Caki2 (cell line): ENCODE results near the gene SMIM14. TPM values are rescaled to one million over a fixed set of nuclear protein-coding genes. Genes with fewer than 3 reads are reported as not detected.
"Not testable (repeated sequence)": the region's sequence is repeated elsewhere in the genome, so short reads cannot be mapped to it uniquely, and the experiment has no call there.

ENCODE experiments used
- DNase-seq: peaks from one replicate; pipeline ENCODE4 v3.0.0-alpha.2; 2015; ENCODE audit warnings: low read depth
- in situ Hi-C: cut with HindIII; loops from 2 replicates; pipeline ENCODE4 v1.10.0; 2016; ENCODE audit warnings: low sequenced_read_pairs, low pct_unique_long_range_greater_than_20kb, mixed read lengths
- total RNA-seq: library from RNA; depleted of rRNA; stranded (reverse); fragments of >200 nt; shearing (Covaris generic); gene quantifications from 2 replicates; pipeline ENCODE4 v1.2.3, GENCODE V29; 2014; ENCODE audit warnings: low replicate concordance

Gene SMIM14
- total RNA-seq, 1 experiment from 2014 or later, result 97.2 TPM

GRCh38 chr4:39649639-39650265 is 11.1 kb upstream of the SMIM14 start:
- in situ Hi-C loops, result no loop called here
- DNase-seq, result no peak

DNA sequence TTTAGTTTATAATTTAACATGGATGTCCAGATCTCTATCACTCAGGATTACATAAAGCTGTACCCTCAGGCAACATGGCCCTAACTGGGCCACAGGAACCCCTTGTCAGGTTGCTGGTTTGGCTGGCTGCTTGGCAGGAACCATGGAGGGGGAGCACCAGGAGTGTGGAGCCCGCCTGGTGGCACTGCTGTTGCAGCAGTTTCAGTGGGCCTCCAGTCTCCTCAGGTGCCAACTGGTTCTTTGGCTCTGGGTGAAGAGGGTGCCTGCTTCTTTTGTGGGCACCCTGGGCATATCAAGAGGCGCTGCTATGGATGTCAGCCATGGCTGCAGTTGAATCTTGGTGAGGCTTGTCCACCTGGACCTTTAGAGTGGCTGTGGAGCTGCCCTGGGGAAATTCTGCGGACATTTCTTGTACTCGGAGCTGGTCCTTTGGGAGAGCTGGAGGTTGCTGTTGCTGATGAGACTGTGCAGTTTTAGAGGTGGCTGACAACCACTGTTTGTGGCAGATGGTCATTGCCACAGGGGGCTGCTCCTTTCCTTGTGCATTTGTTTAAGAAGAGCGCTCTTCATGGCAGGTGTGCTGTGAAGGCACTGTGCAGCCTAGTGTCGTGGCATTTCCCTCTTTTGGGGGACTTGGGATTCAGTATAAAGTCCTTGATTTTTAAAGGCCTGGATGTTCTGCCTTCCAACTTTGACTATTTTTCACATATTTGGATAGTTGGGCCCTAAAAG is 10.3 kb upstream of the SMIM14 start:
- in situ Hi-C loops, result no loop called here
- DNase-seq, result no peak

DNA sequence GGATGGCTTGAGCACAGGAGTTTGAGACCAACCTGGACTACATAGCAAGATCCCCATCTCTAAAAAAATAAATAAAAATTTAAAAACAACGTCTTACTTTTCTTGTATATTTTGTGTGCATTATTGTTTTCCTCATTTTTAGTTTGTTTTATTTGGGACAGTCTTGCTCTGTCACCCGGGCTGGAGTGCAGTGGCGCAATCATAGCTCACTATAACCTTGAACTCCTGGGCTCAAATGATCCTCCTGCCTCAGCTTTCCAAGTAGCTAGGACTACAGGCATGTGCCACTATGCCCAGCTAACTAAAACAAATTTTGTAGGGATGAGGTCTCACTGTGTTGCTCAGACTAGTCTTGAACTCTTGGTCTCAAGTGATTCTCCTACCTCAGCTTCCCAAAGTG is 9.5 kb upstream of the SMIM14 start:
- in situ Hi-C loops, result no loop called here
- no peak for DNase-seq

DNA sequence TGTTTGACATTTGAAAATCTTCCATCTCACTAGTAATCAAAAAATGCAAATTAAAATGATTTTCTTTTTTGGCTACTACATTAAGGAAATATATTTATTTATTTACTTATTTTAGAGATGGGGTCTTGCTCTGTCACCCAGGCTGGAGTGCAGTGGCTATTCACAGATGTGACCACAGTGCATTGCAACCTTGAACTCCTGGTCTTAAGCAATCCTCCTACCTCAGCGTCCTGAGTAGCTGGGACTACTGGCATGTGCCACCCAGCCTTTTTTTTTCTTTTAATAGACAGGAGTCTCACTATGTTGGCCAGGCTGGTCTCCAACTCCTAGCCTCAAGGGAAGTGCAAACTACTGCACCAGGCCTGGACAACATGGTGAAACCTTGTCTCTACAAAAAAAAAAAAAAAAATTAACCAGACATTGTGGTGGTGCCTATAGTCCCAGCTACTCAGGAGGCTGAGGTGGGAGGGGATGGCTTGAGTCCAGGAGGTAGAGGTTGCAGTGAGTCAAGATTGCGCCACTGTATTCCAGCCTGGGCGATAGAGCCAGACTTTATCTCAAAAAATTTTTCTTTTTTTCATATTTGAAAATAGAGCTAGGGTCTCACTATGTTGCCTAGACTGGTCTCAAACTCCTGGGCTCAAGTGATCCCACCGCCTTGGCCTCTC is 4.4 kb upstream of the SMIM14 start:
- no peak for DNase-seq
- in situ Hi-C loops, result no loop called here

- in situ Hi-C loops, result no loop called here
- DNase-seq, result no peak
Observed at GRCh38 chr4:39641451-39641850, 2.8 kb upstream of the SMIM14 start.

DNA sequence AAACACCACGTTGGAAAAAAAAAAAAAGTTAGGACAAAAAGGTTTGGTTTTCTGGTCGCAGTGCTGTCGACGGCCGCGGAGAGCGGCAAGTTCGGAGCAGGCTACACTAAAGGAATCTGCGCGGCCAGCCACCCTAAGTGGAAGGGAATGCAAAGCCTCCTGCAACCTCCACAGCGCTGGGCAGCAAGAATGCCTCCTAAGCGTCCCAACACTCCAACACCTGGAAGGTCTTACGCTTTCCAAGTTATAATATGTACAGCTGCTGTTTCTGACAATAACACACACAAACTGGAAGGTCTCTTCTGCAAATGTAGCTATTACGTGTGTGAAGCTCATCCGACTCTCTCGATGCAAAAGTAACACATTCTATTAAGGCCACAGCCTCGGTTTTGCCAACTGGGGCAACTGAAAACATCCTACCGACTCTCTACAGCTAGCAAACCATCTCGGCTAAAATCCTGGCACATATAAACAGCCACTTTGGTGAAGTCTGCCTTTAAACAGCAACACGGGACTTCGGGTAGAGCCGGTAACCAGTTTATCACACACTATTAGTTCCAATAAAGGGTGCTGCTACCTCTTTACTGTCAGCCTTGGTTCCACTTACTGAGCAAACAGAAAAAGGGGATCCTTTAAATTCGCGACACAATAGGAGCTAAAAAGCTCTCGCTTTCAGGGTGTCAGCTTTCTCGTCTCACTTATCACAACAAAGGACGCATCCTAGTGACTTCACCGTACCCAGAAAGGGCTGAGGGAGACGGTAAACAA is 895 bp downstream of the SMIM14 start:
- in situ Hi-C loops, result no loop called here
- peak; percentile 56 for DNase-seq

GRCh38 chr4:39637221-39637585 is 1.5 kb downstream of the SMIM14 start:
- in situ Hi-C loops, result no loop called here
- DNase-seq, result no peak

GRCh38 chr4:39636531-39637184 is 2.0 kb downstream of the SMIM14 start:
- DNase-seq, result no peak
- in situ Hi-C loops, result no loop called here

DNA sequence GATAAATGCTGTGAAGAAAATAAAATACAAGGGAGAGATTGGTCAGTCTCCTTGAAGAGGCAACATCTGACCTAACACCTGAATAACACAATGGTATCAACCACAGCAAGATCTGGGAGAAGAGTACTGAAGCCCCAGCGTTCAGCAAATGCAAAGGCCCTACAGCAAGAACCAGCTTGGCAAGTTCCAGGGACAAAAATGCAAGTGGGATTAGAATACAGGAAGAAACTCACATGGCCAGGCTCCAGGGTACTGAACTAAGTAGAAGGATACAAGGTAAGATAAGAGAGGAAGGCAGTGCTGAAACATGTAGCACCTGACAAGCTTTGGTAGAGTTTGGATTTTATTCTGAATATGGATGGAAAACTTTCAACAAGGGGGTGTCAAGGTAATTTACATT is 3.6 kb downstream of the SMIM14 start:
- DNase-seq, result no peak
- in situ Hi-C loops, result no loop called here

DNA sequence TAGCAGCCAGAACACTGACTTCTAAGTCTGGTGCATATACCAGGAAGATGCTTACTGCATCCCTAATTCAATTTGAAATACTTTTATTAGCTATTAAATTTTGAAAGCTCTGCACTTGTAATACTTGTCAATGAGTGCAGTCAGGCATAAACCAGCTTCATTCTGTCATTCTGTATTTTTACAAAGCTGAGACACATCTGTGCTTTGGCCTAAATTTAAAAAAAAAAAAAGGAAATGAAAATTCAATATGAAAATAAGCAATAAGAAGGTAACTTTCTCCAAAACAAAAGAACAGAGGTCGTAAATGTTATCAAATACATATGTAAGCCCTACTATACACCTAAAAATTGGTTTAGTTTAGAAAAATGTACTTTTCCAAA is 7.0 kb downstream of the SMIM14 start:
- in situ Hi-C loops, result no loop called here
- DNase-seq, result no peak

- DNase-seq, result no peak
- in situ Hi-C loops, result no loop called here
Observed at GRCh38 chr4:39627413-39627812, 11.3 kb downstream of the SMIM14 start.

DNA sequence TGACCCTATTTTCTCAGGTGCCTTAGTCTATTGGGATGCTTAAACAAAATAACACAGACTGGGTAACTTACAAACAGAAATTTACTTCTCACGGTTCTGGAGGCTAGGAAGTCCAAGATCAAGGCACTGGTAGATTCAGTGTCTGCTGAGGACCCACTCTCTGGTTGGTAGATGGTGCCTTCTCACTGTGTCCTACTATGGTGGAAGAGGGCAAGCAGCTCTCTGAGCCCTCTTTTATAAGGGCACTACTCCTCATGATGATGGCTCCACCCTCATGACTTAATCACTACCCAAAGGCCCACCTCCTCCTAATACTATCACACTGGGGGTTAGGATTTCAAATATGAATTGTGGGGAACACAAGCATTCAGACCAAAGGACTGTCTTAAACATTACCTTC is 11.8 kb downstream of the SMIM14 start:
- DNase-seq, result no peak
- in situ Hi-C loops, result no loop called here

GRCh38 chr4:39626261-39626660 is 12.4 kb downstream of the SMIM14 start:
- in situ Hi-C loops, result no loop called here
- DNase-seq, result no peak

GRCh38 chr4:39621582-39621981 is 17.1 kb downstream of the SMIM14 start:
- peak; percentile 82 for DNase-seq
- in situ Hi-C loops, result no loop called here

DNA sequence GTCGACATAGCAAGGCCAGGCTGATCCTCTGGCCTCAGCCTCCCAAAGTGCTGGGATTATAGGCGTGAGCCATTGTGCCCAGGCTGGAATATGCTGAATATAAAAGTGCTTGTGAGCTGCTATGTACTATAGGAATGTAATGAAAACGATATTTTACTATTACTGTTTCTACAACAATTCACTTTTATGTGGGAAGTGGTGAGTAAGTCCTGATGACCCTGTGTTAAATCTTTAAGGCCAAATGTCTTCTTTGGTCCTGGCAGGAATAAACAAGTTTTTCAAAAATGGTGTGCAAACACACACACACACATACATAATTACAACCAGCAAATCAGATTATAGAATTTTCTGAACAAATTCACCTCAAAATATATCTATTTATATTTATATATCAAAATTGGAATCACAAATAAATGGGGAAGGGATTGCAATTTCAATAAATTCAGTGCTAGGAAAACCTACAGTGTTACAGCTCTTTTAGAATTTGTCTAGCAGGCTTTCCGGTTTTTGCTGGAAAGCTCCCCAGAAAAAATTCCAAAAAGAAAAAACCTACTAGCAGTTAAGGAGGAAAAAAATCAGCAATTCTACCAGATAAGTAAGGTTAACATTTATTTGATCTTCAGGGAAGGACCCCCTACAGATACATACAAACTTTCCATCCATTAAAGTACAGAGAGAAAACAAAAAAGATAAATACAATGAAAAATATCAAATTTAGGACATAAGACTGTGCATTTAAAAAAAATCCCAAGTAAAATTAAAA is 17.9 kb downstream of the SMIM14 start:
- in situ Hi-C loops, result no loop called here

GRCh38 chr4:39617534-39617933 is 21.1 kb downstream of the SMIM14 start:
- in situ Hi-C loops, result no loop called here
- DNase-seq, result no peak

More for the DNA sequence above, 17.9 kb downstream of the SMIM14 start:
- DNase-seq, result no peak

DNA sequence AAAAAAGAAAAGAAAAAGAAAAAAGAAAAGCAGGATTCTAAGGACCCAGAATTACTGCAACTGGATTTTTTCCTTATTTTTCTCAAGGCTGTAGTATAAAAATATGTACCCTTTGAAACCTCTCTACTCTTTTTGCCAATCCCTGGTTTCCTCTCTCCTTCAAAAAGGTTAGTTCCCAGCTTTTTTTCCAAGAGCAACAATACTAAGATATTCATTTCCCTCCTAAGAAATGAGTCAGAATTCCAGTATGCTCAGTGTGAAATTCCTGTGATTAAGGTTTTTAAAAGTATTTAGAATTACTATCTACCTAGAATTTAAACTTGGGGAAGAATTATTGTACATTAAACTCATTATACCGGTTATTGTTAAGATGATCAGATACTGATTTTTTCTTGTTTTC is 22.0 kb downstream of the SMIM14 start:
- no peak for DNase-seq
- in situ Hi-C loops, result no loop called here

DNA sequence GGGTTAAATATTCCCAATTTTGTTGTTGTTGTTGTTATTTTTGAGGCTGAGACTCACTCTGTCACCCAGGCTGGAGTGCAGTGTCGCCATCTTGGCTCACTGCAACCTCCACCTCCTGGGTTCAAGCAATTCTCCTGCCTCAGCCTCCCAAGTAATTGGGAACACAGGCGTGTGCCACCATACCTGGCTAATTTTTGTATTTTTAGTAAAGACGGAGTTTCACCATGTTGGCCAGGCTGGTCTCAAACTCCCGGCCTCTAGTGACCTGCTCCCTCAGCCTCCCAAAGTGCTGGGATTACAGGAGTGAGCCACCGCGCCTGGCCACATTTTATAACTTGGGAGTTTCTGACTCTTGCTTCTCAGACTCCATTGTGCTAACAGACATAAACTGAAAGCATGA is 22.6 kb downstream of the SMIM14 start:
- DNase-seq, result not testable (repeated sequence)

More for the DNA sequence above, 22.6 kb downstream of the SMIM14 start:
- in situ Hi-C loops, result not testable (repeated sequence)
